ENCODE results near the gene MAPK8IP3. TPM values are rescaled to one million over a fixed set of nuclear protein-coding genes. Genes with fewer than 3 reads are reported as not detected.

MAPK8IP3 gene
- total and polyA plus RNA-seq, 9 of the 15 experiments (the other 6 are each of a cell fraction or from before 2014, with no cell fraction given), result 0.17 to 58.7 (median 16.7) TPM

GRCh38 chr16:1782408-1783264 lies 76.6 kb downstream of the MAPK8IP3 start, which contains the start of the genes NUBP2 and SPSB3 (continued):
- TF ChIP-seq ZBTB7A (IDR thresholded peaks at IDR 0.05; ENCODE audit: borderline replicate concordance, control insufficient read depth, low read depth, low read length) (peak; percentile 22; the same call in 1 of the 2 replicates), HDAC8 (tag; IDR thresholded peaks at IDR 0.05) (no peak), ZNF354B (CRISPR knock-in tag; IDR thresholded peaks at IDR 0.05) (no peak), SMARCB1 (IDR thresholded peaks at IDR 0.05; ENCODE audit: insufficient read length, low read depth) (no peak), THRAP3 (IDR thresholded peaks at IDR 0.05; ENCODE audit: borderline replicate concordance) (no peak), SP1 (CRISPR knock-in tag; IDR thresholded peaks at IDR 0.05) (peak; percentile 96), NR2C2 (CRISPR knock-in tag; IDR thresholded peaks at IDR 0.05) (no peak), NR2C2 (tag; IDR thresholded peaks at IDR 0.05) (peak; percentile 42; the same call in 1 of the 2 replicates), ZC3H11A (IDR thresholded peaks at IDR 0.05; ENCODE audit: low read depth, low read length) (no peak), ZNF436 (CRISPR knock-in tag; IDR thresholded peaks at IDR 0.05) (no peak), CREM (IDR thresholded peaks at IDR 0.05; ENCODE audit: low read depth) (peak; percentile 99), ERF (CRISPR knock-in tag; IDR thresholded peaks at IDR 0.05) (no peak), ZNF707 (CRISPR knock-in tag; conservative IDR thresholded peaks at IDR 0.05) (no peak), GATAD2B (IDR thresholded peaks at IDR 0.05; ENCODE audit: borderline replicate concordance) (peak; percentile 70; the same call in 1 of the 2 replicates), RNF2 (IDR thresholded peaks at IDR 0.05) (no peak), ZBTB12 (CRISPR knock-in tag; IDR thresholded peaks at IDR 0.05) (peak; percentile 95), ZFP36 (IDR thresholded peaks at IDR 0.05; ENCODE audit: low read depth, low read length, partially characterized antibody) (no peak), IRF1 (CRISPR knock-in tag; IDR thresholded peaks at IDR 0.05; ENCODE audit: borderline replicate concordance) (no peak), MEIS2 (IDR thresholded peaks at IDR 0.05; ENCODE audit: partially characterized antibody) (peak; percentile 60), FOXK2 (conservative IDR thresholded peaks at IDR 0.05 in 1 of 2, IDR thresholded peaks at IDR 0.05 in 1 of 2; ENCODE audit: low read depth in 2 of 2) (peak; percentile 87), ZNF280B (CRISPR knock-in tag; IDR thresholded peaks at IDR 0.05) (no peak), XRCC3 (IDR thresholded peaks at IDR 0.05) (no peak), ELK3 (CRISPR knock-in tag; IDR thresholded peaks at IDR 0.05) (no peak), MAFK (IDR thresholded peaks at IDR 0.05; ENCODE audit: low read length) (peak; percentile 21; the same call in 1 of the 2 replicates)
